Right lobe of liver (tissue), 4 donors: ENCODE data around the gene CASP3.
"Not testable (repeated sequence)": the region's sequence is repeated elsewhere in the genome, so short reads cannot be mapped to it uniquely, and the experiment has no call there.

ENCODE experiments used
- CTCF ChIP-seq, 4 donors: fragments of 200-600 bp in 3 of 4; fragments of 450-650 bp in 1 of 4; IDR thresholded peaks; one replicate each; pipeline versions ENCODE4 v1.5.1 to v1.8.0; 2016 to 2022; ENCODE audit warnings: antibody characterized with exemption in 4 of 4, mild to moderate bottlenecking in 2 of 4
- POLR2A ChIP-seq: fragments of 450-650 bp; IDR thresholded peaks from one replicate; pipeline ENCODE4 v1.6.1; 2017; ENCODE audit warnings: antibody characterized with exemption, mild to moderate bottlenecking
- donor health status: DM: no; HTN: no; CAD: no.
- donor health status: DM: no; HTN: no; CAD: no.
- donor health status: DM: no; HTN: yes; CAD: no.

GRCh38 chr4:184652681-184653080, 3.4 kb upstream of the CASP3 start:
- TF ChIP-seq CTCF (IDR thresholded peaks at IDR 0.05); POLR2A: not testable (repeated sequence)
